Measurements from ENCODE around the gene PDGFA. TPM values are rescaled to one million over a fixed set of nuclear protein-coding genes. Genes with fewer than 3 reads are reported as not detected.

Gene PDGFA
- total RNA-seq, 1 experiment from 2014 or later: 23.6 TPM

DNA sequence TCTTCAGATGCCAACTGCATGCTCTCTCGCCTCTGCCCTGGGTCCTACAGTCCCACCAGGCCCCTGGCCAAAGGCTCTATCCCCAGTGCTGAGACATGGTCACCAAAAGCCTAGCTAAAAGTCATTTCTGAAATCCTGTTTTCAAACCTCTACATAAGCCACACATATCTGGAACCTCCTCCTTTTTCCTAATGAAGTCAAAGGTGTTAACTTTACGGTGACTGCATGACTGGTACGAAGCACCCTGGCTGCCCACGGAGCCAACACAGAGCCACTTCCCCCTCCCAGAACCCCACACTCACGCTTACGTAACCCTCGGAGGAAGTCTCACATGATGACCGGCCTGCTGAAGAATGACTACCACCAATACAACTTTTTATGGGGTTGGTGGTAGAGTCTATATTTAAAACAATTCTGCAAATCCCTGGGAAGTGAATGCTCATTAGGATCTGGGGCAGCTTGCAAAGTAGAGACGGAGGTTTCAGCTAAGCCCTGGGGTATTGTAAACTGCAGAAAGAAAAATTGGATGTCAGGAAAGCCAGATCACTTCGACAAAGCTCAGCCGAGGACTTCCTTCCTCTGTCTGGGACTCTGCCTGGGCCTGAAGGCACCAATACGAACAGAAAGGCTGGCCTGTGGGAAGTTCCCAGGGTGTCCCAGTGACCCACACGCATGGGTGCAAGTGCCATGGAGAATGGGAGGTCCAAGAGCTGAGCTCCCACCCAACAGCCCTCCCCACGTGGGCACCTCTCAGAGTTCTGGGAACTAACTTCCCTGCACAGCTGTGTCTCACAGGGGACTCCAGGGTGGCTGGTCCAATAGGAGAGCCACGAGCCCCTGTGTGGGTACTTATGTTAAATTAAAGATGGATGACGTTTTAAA is 50.7 kb downstream of the PDGFA start:
- H3K27ac ChIP-seq: no peak overlapping the region
- ChIA-PET CTCF (no interaction called here), POLR2A (ENCODE audit: unreplicated experiment) (no interaction called here)
- no peaks in the 10 kb centered on the region for H3K9me2 ChIP-seq (ENCODE audit: insufficient read depth)
- BruUV-seq (replicated peaks): no TSS peak
- H3K4me2 ChIP-seq: no peak overlapping the region
- no peaks in the 10 kb centered on the region for H3K4me1 ChIP-seq (replicated peaks; ENCODE audit: insufficient read depth)
- H2AFZ ChIP-seq: no peak overlapping the region
- intact Hi-C loops (cut with micrococcal nuclease; ENCODE audit: unreplicated experiment): no loop called here
- H3K27me3 ChIP-seq (ENCODE audit: insufficient read depth, low read depth): peaks cover 16% of the 10 kb centered on the region
- no peaks in the 10 kb centered on the region for H3K36me3 ChIP-seq (ENCODE audit: low read depth)
- DNase-seq: no peak
- no peaks in the 10 kb centered on the region for H4K20me1 ChIP-seq (ENCODE audit: insufficient read depth)
- no peaks in the 10 kb centered on the region for H3K79me2 ChIP-seq (ENCODE audit: low read depth)
- TF ChIP-seq EZH2 (IDR thresholded peaks at IDR 0.05; ENCODE audit: low read depth) (no peak), CTCF (conservative IDR thresholded peaks at IDR 0.05) (no peak)
- peaks cover 11% of the 10 kb centered on the region; the same call in 1 of the 2 replicates for H3F3A ChIP-seq (ENCODE audit: insufficient read depth, low read depth)
- no peak overlapping the region for H3K4me3 ChIP-seq
- no peaks in the 10 kb centered on the region for H3K9me3 ChIP-seq (ENCODE audit: insufficient read depth, low read depth)

DNA sequence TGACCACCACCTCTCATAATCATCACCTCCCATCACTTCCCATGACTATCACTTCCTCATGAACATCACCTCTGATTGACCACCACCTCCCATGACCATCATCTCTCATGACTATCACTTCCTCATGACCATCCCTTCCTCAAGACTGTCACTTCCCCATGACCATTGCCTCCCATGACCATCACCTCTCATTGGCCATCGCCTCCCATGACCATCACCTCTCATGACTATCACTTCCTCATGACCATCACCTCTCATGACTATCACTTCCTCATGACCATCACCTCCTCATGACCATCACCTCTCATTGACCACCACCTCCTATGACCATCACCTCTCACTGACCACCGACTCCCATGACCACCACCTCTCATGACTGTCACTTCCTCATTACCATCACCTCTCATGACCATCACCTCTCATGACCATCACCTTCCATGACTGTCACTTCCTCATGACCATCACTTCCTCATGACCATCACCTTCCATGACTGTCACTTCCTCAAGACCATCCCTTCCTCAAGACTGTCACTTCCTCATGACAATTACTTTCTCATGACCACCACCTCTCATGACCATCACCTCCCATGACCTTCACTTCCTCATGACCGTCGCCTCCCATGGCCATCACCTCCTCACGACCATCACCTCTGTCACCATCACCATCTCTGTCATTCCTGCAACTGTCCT is 51.6 kb downstream of the PDGFA start:
- intact Hi-C loops (cut with micrococcal nuclease; ENCODE audit: unreplicated experiment): no loop called here
- Histone ChIP-seq H3K4me2 (no peak overlapping the region), H3K4me1 (replicated peaks; ENCODE audit: insufficient read depth) (no peaks in the 10 kb centered on the region), H3K9me3 (ENCODE audit: insufficient read depth, low read depth) (no peaks in the 10 kb centered on the region), H3K79me2 (ENCODE audit: low read depth) (no peaks in the 10 kb centered on the region), H3F3A (ENCODE audit: insufficient read depth, low read depth) (peaks cover 11% of the 10 kb centered on the region; the same call in 1 of the 2 replicates), H3K36me3 (ENCODE audit: low read depth) (no peaks in the 10 kb centered on the region), H3K27me3 (ENCODE audit: insufficient read depth, low read depth) (peaks cover 20% of the 10 kb centered on the region), H2AFZ (no peak overlapping the region), H3K27ac (no peak overlapping the region), H3K9me2 (ENCODE audit: insufficient read depth) (no peaks in the 10 kb centered on the region), H4K20me1 (ENCODE audit: insufficient read depth) (no peaks in the 10 kb centered on the region), H3K4me3 (no peak overlapping the region)
- BruUV-seq (replicated peaks): no TSS peak
- no peak for TF ChIP-seq CTCF (conservative IDR thresholded peaks at IDR 0.05)
- no peak for TF ChIP-seq EZH2 (IDR thresholded peaks at IDR 0.05; ENCODE audit: low read depth)
- ChIA-PET CTCF (no interaction called here), POLR2A (ENCODE audit: unreplicated experiment) (no interaction called here)
- no peak for DNase-seq

DNA sequence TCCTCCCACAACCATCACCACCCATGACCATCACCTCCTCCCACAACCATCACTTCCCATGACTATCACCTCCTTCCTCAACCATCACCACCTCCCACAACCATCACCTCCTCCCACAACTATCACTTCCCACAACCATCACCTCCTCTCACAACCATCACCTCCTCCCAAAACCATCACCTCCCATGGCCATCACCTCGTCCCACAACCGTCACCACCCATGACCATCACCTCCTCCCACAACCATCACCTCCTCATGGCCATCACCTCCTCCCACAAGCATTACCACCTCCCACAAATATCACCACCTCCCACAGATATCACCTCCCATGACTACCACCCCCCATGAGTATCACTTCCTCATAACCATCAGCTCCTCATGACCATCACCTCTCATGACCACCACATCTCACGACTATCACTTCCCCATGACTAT is 52.2 kb downstream of the PDGFA start:
- H3K27me3 ChIP-seq (ENCODE audit: insufficient read depth, low read depth): peaks cover 21% of the 10 kb centered on the region
- H3K4me2 ChIP-seq: no peak overlapping the region
- no peaks in the 10 kb centered on the region for H3K9me2 ChIP-seq (ENCODE audit: insufficient read depth)
- ChIA-PET CTCF (no interaction called here), POLR2A (ENCODE audit: unreplicated experiment) (interaction anchor here (0.7 kb wide), 1 partner anchor 192 kb away, joined by 6 read pairs; no protein-coding TSS in a partner anchor)
- peaks cover 11% of the 10 kb centered on the region; the same call in 1 of the 2 replicates for H3F3A ChIP-seq (ENCODE audit: insufficient read depth, low read depth)
- no peak for TF ChIP-seq CTCF (conservative IDR thresholded peaks at IDR 0.05)
- TF ChIP-seq EZH2 (IDR thresholded peaks at IDR 0.05; ENCODE audit: low read depth): no peak
- H3K9me3 ChIP-seq (ENCODE audit: insufficient read depth, low read depth): no peaks in the 10 kb centered on the region
- no peaks in the 10 kb centered on the region for H3K79me2 ChIP-seq (ENCODE audit: low read depth)
- H3K4me3 ChIP-seq: no peak overlapping the region
- BruUV-seq (replicated peaks): no TSS peak
- H4K20me1 ChIP-seq (ENCODE audit: insufficient read depth): no peaks in the 10 kb centered on the region
- no peak for DNase-seq
- no peaks in the 10 kb centered on the region for H3K36me3 ChIP-seq (ENCODE audit: low read depth)
- intact Hi-C loops (cut with micrococcal nuclease; ENCODE audit: unreplicated experiment): no loop called here
- no peak overlapping the region for H2AFZ ChIP-seq
- H3K4me1 ChIP-seq (replicated peaks; ENCODE audit: insufficient read depth): no peaks in the 10 kb centered on the region
- H3K27ac ChIP-seq: no peak overlapping the region
